Measurements from ENCODE around the gene USP40.

DNA sequence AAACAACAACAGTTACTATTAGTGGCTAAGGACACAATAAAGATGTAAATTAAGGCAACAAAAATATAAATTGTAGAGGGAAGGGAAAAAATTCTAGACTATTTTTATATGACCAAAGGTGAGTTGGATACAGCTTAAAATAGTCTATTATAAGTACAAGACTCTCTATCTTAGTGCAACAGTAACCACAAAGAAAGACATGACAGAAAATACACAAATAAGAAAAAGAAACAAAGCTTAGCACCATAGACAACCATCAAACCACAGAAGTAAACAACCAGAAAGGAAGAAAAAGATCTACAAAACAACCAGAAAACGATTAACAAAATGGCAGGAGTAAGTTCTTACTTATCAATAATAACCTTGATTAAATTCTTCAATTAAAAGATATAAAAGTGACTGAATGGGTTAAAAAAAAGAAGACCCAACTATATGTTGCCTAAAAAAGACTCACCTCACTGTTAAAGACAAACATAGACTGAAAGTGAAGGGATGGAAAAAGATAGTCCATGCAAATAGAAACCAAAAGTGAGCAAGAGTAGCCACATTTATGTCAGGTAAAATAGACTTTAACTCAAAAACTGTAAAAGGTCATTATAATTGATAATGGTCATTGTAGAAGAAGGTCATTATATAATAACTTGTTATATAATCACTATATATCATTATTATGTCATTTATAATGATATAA, 62.5 kb downstream of the USP40 start:
- no peak for TF ChIP-seq CTCF (conservative IDR thresholded peaks at IDR 0.05; ENCODE audit: low read length)
- TF ChIP-seq EZH2phosphoT487 (IDR thresholded peaks at IDR 0.05; ENCODE audit: borderline replicate concordance, low read depth, low read length), result no peak
